GM19328 (cell line): ENCODE results near the gene AXIN1.
A peak's percentile ranks its signal among the peaks of the same experiment; 100 is the strongest.
"Not testable (repeated sequence)": the region's sequence is repeated elsewhere in the genome, so short reads cannot be mapped to it uniquely, and the experiment has no call there.

Source experiments
- ATAC-seq: cut with Tn5 transposase; IDR thresholded peaks from one replicate; pipeline ENCODE4 v1.9.1; 2021; ENCODE audit warnings: mild to moderate bottlenecking, moderate library complexity; ENCODE audit not compliant: unreplicated experiment

AXIN1 gene

DNA sequence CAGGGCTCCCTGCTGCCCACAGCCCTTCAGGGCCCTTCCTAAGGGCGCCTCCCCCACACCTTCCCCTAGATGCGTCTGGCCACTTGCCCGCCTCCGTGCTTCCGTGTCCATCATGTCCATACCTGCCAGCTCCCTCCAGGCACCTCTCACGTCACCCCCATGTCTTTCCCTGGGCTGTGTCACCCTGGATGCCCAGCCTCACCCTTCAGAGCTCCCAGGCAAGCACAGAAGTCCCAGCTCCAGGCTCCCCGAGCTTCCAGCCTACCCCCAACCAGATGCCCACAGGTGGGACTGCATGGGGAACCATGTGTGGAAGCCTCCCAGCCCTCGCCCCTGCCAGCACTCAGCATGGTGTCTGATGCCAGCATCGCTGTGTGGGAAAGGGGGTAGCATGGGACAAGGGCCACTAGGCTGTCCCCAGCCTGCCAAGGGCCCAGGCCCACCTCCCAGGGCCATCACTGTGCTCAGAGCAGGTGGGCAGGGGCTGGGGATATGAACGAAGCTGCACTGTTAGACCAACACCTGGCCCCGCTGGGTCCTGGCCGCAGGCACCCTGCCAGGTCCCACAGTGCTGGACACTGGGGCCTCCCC, 1.9 kb upstream of the AXIN1 start:
- ATAC-seq = no peak

DNA sequence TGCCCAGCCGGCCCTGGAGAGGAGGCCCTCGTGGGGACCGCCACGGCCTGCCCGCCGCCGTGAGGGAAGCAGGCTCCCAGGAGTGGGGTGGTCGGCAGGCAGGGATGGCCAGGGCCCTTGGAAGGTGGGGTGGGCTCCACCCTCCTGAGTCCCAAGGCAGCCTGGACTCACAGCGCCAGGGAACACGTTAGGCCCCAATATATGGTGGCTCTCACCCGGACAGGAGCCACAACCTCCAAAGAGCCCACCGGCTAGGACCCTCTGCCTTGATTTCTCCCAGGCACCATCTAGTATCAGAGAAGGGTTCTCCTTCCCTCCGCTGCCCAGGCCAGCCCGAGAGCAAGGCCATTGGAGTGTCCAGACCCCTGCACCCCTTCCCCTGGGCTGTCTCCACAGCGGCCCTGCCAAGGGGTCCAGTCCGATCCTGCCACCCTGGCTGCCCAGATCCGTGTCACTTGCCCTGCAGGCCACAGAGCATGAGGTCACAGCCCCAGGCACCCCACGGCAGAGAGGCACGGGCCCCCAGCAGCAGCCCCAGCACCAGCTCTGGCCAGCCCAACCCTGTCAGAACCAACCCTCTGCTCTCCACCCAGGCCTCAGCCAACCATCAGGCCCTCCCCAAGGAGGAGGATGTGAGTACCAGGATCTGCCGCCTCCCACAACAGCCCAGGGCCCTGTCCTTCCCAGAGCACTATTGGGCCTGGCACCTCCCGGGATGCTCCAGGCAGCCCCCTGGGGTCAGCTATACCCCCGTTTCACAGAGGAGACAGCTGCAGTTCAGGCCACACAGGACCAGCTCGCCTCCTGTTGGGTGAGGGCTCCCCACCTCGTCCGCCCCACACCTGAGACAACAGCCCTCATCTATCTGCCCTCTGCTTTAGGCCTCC, 1.1 kb upstream of the AXIN1 start:
- ATAC-seq = no peak

DNA sequence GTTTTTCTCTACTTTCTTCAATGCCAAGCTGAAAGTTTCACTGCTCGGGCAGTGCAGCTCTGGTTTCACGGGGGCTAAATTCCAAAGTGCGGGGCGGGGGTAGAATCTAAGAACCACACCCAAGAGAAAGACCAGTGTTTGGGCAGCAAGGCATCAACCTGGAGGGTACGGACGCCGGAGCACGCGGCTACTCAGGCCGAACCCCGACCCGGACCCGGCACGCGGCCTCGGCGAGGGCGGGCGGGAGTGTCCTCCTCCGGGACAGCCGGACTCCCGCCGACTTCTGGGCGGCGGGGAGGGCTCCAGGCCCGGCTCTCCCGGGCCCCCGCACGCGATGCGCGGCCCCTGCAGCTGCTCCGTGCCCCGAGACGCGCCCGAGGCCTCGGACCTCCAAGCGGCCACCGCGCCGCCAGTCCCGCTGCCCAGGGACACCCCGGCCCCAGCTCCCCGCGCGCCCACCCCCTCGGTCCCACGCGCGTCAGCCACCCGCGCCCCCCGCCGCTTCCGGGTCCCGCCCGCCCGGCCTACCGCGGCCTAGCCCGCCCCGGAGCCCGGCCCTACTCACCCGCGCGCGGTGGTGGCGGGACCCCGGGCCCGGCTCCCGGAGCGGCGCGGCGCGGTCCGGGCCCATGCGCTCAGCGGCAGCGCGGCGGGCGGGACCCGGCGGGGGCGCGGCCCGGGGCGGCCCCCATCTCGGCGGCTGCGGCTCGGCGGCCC, 561 bp downstream of the AXIN1 start:
- ATAC-seq = peak; percentile 30

DNA sequence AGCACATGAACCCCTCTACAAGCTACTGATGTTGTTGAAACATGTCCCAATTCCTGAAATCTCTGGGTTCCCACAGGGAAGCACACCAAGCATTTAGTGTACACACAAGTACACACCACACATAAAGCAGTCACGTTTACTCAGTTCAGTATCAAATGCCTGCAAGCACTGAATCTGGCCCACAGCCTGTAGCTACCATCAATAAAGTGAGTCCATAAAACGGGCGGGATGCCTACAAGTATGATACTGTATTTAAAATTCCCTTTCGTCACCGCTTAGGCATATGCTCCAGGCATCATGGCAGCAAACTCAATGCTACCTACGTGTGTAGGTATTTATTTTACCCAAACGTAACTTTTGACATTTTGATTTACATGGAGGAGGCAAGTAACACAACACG, 2.3 kb downstream of the AXIN1 start:
- ATAC-seq = no peak

DNA sequence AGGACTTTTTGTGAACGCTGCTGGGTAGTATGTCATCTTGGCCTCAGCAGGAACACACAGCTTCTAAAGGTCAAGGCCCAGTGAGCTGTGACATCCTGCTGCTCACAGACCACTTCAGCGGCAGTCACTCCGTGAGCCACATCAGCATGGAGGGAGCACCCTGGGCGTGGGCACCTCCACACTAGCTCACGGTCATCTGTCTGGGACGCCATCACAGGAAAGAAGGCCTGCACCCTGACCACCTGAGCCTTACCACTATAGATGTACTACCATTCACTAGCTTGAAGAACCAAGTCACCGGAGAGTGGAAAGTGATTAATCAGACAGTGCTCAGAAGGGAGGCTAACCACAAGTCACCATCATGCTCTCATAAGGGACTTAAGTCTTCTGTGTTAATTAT, 3.3 kb downstream of the AXIN1 start:
- no peak for ATAC-seq

DNA sequence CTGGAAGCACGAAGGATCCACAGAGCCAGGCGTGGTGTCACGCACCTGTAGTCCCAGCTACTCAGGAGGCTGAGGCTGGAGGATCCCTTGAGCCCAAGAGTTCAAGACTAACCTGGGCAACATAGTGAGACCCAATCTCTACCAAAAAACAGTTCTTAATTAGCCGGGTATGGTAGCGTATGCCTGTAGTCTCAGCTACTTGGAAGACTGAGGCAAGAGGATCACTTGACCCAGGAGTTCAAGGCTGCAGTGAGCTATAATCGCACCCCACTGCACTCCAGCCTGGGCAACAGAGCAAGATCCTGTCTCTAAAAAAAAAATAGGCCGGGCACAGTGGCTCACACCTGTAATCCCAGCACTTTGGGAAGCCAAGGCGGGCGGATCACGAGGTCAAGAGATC, 4.0 kb downstream of the AXIN1 start:
- not testable (repeated sequence) for ATAC-seq

DNA sequence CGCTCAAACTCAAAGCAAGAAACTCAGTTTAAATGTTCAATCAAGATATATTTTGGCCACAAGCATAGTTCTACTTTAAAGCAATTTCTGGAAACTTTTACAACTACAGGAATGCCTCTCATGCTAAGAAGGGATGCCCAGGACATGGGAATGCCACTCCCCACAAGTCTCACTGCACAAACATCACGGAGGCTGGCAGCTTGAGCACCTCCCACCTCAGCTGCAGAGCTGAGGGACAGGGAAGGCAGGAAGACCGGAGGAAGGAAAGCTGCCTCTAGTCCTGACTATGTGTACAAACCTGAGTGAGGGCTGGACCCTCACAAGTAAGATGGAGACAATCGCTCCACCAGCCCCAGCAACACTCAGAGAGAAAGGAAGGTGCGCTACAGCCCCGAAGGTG, 5.3 kb downstream of the AXIN1 start:
- no peak for ATAC-seq

DNA sequence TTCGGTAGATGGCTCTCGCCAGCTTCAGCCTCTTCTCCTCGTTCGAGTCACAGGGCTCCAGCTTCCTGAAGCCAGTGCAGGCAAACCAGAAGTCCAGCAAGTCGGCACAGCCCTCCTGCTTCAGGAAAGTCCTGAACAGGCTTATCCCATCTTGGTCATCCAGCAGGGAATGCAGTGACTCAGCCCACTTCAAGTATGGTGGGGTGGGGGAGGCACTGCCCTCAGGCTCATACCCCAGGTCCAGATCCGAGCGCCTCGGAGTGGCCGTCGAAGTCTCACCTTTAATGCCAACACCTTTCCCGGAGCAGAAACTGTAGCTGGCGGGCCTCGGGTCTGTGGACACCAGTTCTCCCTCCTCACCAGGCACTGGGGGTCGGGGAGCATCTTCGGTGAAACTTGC, 5.9 kb downstream of the AXIN1 start:
- ATAC-seq = no peak

DNA sequence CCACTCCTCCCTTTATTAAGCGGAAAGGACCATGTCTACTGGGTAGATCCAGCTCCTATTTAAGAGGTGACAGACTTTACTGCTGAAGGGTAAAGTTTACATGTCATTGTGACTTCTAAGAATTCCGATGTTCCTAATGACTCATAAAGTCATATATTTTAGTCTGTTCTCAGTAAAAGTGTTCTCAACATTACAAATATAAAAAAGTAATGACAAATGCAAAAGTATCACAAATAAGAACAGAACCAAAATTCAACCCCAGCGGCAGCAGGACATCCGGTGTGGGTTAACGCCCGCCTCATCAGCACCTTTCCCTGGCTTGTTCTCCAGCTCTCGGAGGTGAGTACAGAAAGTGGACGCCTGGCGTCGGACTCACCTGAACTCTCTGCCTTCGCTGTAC, 6.8 kb downstream of the AXIN1 start:
- no peak for ATAC-seq

DNA sequence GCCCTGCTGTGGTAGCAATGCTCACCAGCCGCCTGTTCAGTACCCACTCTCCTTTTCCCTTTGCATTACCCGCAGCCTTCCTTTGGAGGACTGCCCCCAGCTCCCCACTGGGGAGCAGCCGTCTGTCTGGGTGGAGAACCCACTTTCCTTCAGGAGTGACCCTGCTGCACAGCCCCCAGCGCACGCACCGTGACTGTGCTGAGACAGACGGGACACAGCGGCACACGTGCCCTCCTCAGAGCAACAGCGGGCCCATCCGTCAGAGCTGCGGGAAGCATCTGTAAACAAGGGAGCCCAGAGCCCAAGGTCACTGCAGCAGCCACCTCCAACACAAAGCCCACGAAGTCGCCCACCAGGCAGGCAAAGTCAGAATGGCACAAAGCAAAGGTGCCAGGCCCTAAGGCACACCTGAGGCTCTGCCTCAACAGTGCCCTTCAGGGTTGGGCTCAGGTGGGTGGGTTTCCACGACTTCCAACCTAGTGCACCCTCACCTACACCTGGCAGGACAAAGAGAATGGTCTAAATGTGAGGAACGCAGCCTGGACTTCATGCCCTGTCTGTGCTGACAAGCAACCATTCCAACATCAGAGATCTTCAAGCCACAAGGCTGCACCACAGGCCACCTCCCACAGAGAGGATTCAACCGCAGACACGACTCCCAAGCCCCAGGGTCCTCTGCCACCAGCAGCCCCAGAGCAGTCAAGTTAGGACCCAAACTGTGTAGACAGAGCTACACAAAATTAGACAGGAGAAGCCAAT, 9.9 kb downstream of the AXIN1 start:
- ATAC-seq = no peak

DNA sequence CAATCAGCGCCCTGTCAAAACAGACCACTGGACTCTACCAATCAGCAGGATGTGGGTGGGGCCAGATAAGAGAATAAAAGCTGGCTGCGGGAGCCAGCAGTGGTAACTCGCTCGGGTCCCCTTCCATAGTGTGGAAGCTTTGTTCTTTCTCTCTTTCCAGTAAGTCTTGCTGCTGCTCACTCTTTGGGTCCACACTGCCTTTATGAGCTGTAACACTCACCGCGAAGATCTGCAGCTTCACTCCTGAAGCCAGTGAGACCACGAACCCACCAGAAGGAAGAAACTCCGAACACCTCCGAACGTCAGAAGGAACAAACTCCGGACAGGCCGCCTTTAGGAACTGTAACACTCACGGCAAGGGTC, 10.6 kb downstream of the AXIN1 start:
- not testable (repeated sequence) for ATAC-seq

DNA sequence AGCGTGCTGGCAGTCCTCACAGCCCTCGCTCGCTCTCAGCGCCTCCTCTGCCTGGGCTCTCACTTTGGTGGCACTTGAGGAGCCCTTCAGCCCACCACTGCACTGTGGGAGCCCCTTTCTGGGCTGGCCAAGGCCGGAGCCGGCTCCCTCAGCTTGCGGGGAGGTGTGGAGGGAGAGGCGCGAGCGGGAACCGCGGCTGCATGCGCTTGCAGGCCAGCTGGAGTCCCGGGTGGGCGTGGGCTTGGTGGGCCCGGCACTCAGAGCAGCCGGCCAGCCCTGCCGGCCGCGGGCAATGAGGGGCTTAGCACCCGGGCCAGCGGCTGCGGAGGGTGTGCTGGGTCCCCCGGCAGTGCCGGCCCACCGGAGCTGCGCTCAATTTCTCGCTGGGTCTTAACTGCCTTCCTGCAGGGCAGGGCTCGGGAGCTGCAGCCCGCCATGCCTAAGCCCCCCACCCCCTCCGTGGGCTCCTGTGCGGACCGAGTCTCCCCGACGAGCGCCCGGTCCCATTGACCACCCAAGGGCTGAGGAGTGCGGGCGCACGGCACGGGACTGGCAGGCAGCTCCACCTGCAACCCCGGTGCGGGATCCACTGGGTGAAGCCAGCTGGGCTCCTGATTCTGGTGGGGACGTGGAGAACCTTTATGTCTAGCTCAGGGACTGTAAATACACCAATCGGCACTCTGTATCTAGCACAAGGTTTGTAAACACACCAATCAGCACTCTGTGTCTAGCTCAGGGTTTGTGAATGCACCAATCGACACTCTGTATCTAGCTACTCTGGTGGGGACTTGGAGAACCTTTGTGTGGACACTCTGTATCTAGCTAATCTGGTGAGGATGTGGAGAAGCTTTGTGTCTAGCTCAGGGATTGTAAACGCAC, 11.2 kb downstream of the AXIN1 start:
- not testable (repeated sequence) for ATAC-seq

DNA sequence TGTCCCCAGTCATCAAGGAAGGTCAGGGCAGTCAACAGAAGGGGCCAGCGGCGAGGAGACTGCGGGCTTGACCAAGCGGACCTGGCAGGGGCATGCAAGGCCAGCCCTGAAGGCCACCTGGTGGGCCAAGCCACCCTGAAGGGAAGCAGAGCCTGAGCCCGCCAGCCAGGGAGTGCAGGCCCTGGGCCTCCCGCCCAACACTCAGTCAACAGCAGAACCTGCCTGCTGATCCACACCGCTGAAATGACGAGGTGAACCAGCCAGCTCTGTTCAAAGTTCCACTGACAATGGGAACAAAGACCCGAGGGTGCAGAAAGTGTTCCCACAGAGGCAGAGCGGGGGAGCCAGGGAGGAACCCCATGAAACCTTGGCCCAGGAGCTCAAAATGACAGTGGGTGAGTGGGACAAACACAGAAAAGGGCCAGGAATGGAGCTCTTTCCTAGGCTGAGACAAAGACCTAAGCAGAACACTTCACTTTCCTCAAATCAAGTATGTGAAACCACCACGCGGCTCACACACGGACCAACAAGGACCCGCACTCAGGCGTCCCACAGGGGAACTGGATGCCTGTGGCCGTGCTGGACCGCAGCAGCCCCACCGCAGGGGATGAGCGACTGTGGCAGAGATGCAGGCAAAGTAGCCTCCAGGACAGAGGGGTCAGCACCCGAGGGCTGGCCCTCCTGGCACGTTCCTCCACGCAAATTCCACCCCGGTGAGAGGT, 12.0 kb downstream of the AXIN1 start:
- ATAC-seq = no peak

DNA sequence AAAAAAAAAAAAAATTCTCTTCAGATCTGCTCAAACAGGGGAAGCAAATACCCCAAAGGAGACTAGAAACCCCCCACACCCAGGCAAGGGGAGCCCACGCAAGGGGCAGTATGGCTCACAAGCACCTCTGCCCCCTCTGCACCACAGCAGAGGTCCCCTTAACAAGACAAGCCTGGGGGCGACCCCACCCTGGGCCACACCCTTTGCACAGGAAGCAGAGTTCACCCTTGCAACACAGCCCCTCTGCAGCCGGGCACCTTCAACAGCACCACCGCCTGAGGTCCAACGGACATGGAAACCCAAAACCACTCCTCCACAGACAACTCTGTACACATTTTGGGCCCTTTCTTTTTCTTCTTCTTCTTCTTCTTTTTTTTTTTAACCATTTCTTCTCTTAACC, 12.8 kb downstream of the AXIN1 start:
- ATAC-seq = no peak

DNA sequence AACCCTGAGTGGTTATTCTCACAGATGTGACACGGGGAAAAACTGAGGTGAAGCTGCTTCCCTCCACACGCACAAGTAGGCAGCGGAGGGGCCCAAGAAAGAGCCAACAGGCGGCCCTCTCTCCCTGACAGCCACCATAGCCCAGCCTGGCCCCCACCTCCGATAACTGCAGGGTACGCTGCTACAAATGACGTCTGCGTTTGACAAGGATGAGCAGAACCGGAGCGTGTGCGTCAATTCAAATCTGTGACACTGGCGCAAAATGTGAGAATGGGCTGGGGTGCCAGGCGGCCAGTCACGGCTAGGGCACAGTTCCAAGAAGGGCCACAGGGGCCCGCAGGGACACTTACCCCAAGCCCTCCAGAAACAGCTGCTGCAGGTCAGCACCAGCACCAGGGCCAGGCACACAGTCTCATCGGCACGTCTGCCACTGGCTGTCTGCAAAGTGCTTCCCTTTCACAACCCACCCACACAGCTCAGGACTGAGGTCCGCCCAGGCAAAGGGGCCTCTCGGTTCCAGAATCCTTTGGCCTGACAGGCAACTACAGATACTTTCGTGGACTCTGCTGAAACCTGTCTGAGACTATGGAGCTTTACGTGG, 14.4 kb downstream of the AXIN1 start:
- ATAC-seq = no peak

DNA sequence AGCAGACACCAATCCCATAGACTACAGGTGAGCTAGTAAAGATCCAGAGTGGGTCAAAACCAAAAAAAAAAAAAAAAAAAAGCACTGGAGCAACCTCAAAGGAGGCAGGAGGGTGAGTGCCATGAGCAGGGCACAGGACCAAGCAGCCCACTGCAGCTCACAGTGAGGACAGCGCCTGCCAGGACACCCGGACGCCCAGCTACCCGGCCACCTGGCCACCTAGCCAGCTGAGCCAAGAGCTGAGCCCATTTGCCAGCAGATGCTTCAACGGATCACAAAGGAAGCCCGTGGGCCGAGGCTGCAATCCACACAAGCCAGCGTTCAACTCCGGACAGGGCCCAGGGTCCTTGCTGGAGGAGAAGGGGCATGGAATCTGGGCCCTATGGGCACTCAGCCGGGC, 15.1 kb downstream of the AXIN1 start:
- no peak for ATAC-seq

DNA sequence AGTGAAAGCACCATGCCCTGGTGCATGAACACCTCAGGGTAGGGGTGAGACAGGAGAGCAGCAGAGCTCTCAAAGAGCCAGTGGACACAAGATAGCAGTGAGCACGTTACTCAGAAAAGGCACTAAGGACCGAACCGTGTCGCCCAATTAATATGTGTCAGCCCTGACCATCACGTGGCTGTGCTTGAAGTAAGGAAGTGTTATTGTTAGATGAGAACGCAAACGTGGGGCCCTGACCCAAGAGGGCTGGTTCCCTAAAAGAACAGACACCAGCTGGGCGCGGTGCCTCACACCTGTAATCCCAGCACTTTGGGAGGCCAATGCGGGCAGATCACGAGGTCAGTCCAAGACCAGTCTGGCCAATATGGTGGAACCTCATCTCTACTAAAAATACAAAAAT, 16.3 kb downstream of the AXIN1 start:
- ATAC-seq = no peak

DNA sequence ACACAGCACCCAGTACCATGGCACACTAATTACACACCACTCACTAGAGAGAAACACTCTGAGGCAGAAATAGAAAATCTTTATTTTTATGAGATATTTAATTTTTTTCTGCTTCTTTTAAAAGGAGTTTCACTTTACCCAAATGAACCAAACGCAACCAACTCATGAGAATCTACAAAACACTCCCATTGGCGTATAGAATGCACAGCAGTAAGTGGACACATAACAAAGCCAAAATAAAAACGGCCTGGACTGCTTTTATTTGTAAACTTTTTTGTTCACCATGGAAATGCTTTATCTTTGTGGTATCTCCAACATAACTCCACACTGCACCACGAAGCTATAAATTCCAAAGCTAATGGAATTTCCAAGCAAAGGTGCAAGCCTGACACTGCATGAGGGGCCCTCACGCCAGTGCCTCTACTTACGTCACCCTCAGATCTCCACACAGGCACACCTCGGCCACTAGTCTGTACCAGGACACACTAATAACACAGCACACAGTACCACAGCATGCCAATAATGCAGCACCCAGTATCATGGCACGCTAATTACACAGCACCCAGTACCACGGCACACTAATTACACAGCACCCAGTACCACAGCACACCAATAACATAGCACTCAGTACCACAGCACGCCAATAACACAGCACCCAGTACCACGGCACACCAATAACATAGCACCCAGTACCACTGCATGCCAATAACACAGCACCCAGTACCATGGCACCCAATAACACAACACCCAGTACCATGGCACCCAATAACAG, 17.5 kb downstream of the AXIN1 start:
- not testable (repeated sequence) for ATAC-seq
